ENCODE results near the gene OGFOD3.

GRCh38 chr17:82439829-82440365 is 21.5 kb upstream of the OGFOD3 start:
- no peak for TF ChIP-seq CTCF (IDR thresholded peaks at IDR 0.05; ENCODE audit: extremely low read depth in 1 of 2, insufficient read depth in 1 of 2, low read depth in 1 of 2, low read length in 2 of 2)
- TF ChIP-seq POLR2A (IDR thresholded peaks at IDR 0.05; ENCODE audit: low read depth, low read length): no peak
- no peak for TF ChIP-seq EZH2 (IDR thresholded peaks at IDR 0.05; ENCODE audit: borderline replicate concordance, low read depth, low read length, severe bottlenecking)
- no peak for TF ChIP-seq MAX (IDR thresholded peaks at IDR 0.05; ENCODE audit: insufficient read depth, insufficient read length)
- TF ChIP-seq POLR2AphosphoS5 (IDR thresholded peaks at IDR 0.05; ENCODE audit: insufficient read depth, low read depth, low read length): no peak
- TF ChIP-seq JUN (IDR thresholded peaks at IDR 0.05; ENCODE audit: borderline replicate concordance, insufficient read depth, insufficient read length, low read depth): no peak
- no peak for TF ChIP-seq FOS (IDR thresholded peaks at IDR 0.05; ENCODE audit: borderline replicate concordance, insufficient read depth, low read length)

Measured in endothelial cell of umbilical vein (primary cell).